Measurements from ENCODE around the gene SIL1.
"Not testable (repeated sequence)": the region's sequence is repeated elsewhere in the genome, so short reads cannot be mapped to it uniquely, and the experiment has no call there.

Gene SIL1

DNA sequence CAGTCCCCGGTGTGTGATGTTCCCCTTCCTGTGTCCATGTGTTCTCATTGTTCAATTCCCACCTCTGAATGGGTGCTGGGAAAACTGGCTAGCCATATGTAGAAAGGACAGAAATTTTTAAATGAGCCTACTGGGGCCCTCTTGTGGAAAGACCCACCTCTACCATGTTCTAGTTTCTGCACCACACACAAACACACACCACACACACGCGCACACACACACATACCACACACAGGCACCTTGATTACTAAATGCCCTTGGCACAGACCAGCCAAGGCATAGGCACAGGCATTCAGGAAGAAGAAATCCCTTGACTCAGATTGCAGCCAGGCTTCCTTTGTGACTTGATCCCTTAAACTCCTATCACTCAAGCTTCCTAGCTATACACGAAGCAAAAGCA lies 60.5 kb downstream of the SIL1 start:
- DNase-seq: no peak

DNA sequence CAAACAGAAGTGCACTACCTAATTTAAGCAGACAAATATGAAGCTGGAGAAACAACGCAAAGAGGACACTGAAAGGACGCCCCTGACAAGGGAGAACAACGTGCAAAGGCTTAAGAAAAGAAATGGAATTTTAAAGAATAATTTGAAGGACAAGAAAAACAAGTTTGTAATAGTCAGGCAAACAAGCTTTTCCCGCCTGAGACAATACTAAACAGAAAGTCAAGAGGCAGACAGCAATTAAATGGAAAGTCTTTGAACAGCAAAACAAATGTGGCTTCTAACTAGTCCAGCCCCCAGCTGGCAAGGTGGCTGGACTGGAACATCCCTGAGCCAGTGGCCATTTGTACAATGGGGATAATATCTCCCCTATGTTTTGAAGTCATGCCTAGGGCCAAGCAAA lies 63.3 kb downstream of the SIL1 start:
- DNase-seq: no peak

DNA sequence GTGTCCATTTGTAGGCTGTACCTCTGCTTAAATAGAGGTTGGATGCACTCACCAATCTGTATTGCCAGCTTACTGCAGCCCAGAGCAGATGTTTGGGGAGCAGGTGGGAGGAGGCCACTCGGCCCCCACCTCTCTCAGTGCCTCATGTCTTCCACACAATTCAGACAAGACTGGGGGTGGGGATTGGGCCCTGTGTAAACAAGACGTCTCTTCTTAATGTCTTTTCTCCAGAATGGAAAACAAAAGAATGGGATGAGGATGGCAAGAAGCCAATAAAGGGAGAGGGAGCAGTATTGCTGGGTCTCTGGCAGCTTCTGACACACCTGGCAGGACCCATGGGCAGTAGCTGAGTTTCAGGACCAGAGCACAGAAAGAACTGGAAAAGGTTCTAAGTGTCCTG lies 64.9 kb downstream of the SIL1 start:
- no peak for DNase-seq

DNA sequence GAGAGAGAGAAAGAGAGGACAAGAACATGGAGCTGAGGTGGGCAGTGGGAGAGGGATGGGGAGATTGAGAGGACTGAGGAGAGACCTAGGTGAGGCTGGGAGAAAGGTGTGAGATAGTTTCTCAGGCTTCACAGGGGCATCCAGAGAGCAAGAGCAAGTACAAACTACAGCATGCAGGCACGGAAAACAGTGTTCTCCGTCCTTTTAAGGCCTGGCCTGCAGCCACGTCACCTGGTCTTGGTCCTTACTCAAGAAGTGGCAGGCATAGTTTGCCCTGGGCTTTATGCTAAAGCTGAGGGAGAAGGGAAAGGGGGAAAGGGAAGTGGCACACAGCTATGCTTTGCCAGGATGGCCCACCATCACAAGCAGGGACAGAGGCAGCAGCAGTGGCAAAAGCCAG lies 65.7 kb downstream of the SIL1 start:
- DNase-seq: no peak

DNA sequence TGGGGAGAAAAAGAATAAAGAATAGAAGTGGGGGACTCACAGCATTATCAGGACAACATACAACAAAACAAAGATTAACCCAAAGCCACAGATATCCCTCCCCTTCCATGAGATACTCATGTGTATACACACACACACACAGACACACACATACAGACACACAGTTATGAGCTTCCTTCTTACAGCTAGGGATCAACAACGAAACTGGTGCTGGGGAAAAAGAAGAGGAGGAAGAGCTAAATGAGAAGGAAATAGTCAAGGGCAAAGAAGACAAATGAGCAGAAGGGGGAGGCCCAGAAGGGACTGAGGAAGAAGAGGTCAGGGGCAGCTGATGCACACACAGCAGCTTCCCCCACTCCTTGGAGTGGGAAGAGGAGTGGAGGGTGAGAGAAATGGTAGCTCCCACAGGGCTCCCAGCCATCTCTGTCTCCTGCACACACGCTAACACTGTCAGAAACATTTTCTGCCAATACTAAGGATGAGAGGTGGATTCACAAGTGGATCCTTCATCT lies 66.2 kb downstream of the SIL1 start:
- no peak for DNase-seq

DNA sequence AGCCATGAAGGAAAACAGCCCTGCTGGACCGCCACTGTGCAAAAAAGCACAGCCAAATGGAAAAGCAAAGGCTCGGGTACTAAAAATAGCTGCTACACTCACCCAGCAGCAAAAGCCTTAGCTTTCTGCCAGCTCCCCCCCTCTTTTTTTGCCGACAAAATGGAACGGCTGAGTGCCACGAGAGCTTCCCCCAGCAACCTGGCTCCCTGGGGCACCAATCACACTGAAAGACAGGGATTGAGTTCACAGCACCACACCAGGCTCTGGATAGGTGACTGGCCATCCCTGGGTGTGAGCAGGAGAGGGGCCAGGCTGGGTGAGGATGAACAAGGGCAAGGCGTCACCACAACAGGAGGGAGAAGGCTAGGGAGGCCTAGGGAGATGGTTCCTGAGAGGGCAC lies 66.7 kb downstream of the SIL1 start:
- DNase-seq: no peak

DNA sequence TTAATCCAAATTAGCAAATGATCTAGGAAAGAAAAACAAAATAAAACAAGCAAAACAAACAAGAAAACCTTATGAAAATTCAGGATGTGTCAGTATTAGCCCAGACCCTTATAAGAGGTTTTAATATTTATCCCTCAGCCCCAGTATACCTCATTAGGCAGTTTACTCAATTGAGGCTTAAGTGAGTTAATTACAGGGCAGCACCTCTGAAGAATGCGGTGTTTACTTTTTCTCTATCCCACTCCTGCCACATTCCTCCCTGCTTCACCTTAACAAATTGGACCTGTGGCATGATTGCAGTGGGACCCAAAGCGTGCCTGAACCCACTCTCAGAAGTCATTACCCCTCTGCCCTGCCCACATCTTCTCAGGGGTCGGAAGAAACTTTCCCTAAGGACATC lies 67.1 kb downstream of the SIL1 start:
- DNase-seq: no peak

DNA sequence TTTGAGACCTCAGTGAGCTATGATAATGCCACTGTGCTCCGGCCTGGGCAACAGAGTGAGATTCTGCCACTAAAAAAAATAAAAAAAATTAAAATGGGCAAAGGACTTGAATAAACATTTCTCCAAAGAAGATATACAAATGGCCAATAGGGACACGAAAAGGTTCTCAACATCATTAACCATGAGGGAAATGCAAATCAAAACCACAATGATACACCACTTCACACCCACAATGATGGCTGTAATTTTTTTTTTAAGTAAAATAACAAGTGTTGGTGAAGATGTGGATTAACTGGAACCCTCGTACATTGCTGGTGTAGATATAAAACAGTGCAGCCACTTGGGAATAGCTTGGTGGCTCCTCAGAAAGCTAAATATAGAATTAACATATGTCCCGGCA lies 68.0 kb downstream of the SIL1 start:
- DNase-seq: no peak

DNA sequence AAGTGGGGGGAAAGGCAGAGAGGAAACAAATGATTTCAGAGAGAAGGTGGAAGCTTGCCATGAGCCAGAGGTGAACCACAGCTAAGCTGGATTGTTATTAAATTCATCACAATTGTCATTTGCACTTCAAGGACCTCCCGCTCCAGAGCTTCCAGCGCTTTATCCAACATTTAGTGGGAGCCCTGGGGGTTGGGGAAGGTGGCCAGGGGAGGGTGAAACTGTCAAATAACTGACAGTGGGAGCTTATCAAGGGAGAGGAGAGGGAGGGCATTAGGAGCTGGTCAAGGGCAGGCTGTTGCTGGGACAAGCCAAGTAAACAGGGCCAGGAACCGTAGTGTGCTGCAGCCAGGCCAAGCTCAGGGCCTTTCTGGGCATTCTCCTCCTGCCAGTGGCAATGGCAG lies 71.5 kb downstream of the SIL1 start:
- DNase-seq: no peak

DNA sequence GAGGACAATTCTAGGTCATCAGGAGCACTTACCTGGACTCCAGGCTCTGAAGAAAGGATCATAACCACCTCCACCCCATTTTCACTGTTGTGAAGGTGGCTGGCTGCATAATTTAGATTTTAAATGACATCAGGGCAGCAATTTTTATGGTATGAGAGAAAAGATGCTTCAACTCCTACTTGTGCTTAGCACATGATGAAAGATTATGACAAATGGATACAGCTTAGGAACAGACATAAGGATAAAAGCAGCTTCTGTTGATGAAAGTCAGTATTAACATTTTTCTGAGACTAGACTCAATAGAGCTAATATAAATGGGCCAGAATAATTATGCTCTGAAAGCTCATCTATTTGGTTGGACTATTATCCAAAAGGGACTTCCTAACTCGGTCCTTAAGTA lies 72.2 kb downstream of the SIL1 start:
- no peak for DNase-seq

DNA sequence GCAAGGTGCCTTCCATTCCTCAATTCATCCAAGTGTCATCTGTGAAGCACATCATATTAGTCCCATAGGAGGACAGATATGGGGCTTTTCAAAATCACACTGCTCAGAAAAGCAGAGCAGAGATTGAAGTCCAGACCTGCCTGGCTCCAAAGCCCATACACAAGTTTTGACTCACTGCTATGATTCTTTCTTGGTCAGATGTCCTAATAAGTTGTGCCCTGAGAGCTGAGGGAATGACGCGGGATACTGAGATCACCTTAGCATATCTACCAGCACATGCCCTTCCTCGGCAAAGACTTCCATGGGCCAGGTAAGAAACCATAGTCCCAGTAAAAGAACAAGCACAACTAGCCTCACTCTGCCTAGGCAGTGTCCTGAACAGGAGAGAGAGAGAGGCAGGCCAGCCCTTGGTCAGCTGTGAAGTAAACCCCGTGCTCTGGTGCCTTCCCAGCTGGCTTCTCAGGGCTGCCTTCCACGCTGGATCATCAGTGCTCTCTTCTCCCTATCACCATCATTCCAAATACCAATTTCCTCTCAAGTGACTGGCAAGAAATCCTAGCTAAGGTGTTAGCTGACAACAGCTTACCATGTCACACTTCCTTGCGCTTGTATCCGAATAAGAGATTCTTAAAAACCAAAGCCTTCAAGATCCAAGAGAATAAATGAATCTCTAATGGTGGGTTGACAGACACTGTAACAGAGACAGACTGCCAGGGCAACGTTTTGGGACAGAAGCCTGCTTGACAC lies 73.2 kb downstream of the SIL1 start:
- DNase-seq: no peak

DNA sequence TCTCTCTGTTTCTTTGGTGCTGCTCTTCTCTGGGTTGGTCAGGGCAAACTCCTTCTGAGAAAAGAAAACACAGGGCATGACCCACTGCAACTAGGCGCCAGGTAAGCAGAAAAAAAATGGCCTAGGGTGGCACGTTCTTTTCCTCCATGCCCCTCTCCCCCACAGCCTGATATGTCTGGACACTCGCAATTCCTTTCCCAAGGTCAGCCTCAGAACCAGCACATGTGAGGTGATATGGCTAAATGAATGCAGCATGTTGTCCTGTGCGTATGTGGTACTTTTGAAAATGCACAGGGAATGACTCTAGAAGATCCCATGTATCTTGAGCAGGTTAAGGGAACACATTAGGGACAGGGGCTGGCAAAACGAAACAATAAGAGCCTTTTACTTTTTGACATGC lies 77.0 kb downstream of the SIL1 start:
- no peak for DNase-seq

DNA sequence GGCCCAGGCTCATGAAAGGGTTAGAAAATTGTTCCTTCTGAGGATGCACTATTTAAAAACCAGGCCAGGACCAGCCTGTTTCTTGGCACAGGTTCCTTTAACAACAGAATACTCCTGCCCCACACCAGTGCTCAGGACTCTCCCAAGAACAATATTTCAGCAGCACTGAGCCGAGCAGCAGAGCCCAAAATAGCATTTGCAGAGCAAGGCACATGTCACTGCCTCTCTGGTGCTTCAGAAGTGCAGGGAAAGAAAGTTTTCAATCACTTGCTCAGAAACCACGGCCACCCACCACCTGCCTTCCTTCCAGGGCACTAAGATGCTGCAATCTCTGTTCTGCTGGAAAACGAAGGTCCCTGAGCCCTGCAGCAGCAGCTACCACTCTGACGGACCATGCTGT lies 77.6 kb downstream of the SIL1 start:
- DNase-seq: no peak

DNA sequence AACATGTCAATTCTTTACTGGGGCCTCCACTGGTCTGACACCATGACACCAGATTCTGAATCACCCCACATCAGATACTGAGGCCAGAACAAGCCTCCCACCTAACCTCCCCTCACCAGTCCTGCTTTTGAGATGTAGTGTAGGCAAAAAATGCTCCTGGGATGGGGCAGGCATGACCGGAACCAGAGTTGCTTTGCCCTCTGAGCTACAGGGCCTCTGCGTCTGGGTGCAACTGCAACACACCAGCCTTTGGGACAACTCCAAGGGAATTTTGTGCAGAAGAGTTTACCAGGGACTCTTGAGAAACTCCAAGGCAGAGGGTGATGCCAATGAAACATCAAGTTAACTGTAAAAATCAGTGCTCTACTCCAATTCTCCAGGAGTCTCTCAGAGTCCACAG lies 79.4 kb downstream of the SIL1 start:
- DNase-seq: no peak

DNA sequence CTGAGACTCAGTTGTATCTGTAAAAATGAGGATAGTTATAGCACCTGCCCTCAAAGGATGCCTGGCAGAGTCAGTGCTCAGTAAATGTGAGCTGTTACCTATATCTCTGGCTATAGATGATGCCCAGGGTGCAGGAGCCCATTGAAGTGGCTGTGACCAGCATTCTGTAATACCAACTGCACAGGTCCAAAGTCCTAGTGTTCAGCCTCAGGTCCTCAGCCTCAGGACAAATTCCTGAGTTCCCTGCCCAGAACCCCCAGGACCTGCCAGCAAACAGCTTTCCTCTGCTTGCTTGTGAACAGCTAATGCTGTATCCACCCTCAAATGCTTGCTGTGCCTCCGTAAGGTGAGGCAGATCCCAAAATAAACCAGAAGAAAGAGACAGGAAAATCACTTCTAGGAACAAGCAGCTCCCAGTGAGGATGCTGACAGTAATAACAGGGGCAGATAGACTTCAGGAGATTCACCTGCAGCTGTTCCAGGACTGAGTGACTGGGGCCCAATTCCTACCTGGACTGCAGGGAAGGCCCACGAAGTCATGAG lies 80.8 kb downstream of the SIL1 start:
- DNase-seq: no peak

DNA sequence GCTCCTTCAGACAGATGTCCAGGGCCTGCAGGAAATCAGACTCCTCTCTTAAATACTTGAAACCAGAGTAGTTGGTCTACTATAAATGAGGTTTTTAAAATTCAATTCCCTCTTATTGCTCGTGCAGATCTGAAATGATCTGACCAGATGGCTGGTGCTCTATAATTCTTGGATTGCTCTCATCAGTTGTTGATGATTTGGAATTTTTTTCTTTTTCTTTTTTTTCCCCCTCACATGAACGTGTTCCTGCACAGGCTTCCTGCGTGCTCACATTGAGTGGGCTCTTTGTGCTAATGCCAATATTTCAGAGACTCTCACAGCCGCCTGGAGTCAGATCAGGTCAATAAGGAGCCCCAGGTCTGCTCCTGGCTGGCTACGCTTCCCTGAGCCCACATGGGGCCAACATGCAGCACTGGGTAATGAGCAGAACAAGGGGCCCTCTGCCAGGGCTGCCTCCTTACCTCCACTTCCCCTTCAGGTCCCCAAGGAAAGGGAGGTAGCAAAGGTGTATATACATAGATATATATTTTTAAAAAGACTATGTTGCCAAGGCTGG lies 82.0 kb downstream of the SIL1 start:
- DNase-seq: no peak

DNA sequence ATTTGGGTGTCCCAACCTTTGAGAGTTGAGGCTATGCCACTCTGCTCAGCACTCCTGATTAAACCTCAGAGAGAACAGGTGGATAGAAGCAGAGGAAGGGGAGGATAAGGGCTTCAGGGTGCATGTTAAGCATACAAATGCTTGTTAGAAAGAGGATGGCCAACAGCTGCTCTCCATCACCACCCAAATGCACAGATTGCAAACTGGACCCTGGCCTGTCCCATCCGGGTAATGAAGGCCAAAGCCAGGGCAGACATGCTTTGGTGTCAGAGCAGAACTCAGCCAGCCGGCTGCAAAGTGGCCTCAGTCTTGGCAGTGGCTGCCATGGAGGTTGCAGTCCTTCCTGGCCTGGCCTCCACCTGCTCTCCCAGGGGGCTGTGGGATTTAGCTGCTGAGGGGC lies 84.3 kb downstream of the SIL1 start:
- DNase-seq: no peak

DNA sequence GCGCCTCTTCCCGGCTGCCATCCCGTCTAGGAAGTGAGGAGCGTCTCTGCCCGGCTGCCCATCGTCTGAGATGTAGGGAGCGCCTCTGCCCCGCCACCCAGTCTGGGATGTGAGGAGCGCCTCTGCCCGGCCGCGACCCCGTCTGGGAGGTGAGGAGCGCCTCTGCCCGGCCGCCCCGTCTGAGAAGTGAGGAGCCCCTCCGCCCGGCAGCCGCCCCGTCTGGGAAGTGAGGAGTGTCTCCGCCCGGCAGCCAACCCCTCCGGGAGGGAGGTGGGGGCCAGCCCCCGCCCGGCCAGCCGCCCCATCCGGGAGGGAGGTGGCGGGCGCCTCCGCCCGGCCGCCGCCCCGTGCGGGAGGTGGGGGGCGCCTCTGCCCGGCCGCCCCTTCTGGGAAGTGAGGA lies 85.8 kb downstream of the SIL1 start:
- not testable (repeated sequence) for DNase-seq

DNA sequence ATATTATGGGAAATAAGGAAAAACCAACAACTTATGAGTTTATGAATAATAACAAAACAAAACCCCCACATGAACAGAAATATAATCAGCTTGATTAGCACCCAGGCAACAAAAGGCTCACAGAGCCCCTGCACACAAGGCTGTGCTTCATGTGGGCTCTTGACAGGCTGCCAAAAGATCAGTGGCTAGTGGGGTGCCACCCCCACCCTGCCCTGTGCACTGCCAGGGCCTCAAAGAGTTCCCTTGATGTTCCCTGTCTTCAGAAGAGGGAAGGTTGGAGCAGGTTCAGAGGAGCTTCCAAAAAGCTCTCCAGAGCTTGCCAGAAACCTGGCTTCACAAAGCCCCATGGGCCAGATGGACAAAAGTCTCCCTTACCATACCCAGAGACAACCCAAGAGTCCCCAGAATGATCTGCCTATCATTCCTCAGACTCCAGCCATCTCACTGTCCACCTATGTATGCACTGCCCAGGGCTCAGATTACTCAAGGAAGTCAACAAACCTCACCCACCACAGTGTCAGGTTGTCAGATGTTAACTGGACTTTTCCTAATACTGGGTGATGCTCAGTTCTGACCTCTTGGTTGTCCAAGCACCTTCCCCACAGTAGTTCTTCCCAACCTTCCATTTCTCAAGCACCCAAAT lies 87.5 kb downstream of the SIL1 start:
- DNase-seq: no peak

DNA sequence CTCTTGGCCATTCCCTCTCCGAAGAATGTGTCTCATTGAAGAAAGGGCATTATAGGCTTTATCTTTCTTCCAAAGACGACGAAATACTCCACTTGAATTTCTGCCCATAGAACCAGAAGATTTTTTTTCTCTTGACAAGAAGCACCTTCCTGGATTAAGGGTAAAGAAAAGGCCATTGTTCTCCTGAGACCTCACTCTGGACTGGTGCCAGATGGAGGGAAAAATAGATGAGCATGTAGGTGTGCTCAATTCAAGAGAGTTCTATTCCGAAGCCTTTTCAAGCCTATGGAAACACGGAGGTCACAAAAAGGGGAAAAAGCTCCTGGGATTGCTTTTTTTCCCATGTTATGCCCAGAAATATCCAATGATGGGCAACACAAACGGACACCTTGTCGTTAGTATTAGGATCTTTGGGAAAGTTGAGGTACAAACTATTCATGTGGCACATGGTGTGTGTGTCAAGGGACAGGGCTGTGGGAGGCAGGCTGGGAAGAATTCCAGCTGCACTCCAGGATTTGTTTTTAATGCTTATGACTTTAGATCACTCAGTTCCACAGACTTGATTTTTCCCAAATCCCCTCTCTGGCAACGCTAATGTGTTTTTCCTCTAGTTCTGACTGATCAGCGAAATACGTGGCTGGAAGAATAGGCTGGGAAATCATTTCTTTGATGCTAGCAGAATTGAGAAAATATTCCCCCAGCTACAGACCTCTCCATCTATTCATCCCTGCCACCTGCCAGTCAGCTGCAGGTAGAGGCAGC lies 89.9 kb downstream of the SIL1 start:
- no peak for DNase-seq

DNA sequence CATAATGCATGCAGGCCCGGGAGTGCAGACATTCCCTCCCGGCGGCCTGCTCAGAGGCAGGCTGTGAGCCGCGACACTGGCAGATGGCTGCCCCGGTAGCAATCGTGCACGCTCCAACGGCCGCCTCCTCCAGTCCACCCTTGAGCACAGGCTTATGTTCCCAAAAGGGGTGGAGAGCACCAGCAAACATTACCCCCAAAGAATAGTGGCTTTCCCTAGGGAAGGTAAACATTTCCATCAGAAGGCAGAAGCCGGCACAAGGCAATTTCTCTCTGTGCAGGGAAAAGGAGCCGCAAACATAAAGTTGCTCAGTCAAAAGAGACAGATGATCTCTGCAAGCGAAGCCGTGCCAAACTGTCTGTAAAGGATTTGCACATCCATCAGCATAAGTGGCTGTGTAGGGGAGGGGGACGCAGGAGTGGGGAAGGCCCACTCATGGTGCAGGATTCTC lies 92.5 kb downstream of the SIL1 start:
- DNase-seq: no peak

DNA sequence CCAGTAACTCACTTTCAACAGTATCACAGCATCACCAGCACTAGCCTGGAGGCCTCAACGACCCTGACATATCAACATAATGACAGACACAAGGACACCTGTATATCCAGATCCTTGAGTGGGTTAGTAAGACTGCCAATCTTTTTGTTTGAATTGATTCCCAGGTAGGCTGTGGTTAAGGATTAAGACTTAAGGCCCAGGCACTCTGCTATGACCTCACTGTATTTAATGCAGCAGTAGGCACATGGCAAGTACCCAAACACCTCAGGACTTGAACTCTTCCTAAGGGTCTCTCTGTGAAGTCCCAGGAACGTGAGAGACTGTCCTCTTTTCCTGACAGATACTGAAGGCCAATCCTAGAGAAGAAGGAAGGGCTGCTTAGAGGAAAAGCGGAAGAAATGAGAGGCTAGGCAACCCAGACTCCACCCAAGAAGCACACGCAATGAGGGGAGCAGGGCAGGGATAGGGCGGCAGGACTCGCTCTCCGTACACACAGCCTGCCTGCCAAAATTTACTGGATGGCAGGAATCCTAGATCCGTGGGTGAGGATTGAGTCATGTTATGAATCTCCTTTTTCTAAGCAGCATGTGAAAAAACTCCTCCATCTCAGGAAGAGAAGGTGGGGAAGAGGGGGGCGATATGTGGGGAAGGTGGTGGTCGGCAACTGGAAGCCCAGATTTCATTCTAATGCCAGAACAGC lies 93.4 kb downstream of the SIL1 start:
- DNase-seq: no peak

DNA sequence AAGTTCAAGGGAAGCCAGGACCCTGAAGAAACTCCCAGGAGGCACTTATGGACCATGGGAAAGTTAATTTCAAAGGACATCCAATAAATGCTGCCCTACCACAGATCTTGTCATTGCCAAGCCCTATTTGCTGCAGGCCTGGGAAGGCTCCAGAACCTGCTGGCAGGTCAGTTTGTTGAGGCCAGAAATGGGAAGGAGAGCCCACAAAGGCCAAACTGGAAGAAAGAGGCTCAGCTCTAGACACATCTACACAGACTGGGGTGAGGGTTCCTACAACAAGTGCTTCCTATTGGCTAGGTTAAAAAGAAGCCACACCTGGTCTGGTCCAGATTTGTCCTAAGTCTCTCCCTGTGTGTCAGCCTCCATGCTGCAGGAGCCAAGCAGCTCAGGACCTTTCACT lies 94.4 kb downstream of the SIL1 start:
- DNase-seq: no peak

Data from activated CD8-positive, alpha-beta memory T cell treated with anti-CD3 and anti-CD28 coated beads for 24 hours (primary cell).